ENCODE measurements around the gene PTH1R.

PTH1R gene

DNA sequence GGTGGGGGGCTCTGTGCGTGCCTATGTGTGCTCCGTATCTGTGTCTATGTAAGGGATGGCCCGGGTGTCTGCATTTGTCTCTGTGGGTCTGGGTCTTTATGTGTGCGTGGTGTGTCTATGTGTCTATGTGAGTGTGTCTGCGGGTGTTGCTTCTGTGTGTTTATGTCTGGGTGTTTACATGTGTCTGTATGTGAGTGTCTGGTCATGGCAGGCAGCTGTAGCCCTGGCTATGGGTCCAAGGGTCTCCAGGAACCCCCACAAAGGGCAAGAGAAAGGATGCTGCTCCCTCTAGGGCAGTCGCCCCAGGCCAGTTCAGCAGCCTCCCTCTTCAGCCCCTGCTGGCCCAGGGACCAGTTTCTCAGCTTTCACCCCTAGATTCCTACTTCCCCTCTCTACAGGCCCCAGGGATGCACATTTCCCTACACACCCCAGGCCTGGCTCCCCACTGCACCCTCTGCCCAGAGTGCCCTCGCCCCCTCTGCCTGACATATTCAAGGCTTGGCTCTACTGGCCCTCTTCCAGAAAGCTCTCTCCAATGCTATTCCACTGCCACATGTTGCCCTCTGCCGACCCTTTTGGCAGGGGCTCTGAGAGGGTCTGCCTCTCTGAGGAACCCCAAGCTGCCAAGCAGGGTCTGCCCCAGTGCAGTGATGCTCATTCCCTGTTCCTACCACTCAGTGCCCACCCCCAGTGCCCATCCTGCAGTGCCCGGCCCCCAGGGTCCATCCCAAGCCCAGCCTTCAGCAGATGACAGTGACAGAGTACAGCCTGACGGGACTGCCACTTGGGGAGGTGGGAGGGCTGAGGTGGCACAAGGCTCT is 13.2 kb upstream of the PTH1R start:
- DNase-seq (ENCODE audit: low spot score): no peak

DNA sequence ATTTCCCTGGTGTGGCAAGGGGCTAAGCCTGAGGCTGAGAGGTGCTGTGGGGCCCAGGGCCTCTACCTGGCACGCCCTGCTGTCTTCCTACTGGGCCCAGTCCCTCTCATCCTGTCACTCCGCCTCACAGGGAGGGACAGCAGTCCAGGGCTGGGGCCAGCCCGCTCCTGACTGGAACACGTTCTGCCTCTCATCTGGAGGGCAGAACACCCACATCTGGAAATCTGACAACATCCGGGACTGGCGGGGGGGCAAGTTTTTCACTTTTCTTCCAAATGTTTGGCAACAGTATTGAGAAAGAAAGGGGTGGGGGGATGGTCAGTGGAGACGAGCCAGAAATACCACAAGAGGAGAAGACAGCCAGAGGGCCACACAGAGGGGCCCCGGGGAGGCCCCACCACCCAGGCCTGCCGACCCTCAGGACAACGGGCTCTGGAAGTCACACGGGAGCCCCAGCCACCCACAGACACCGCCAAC is 12.5 kb upstream of the PTH1R start:
- no peak for DNase-seq (ENCODE audit: low spot score)

- no peak for DNase-seq (ENCODE audit: low spot score)
Observed at GRCh38 chr3:46865546-46865945, 12.0 kb upstream of the PTH1R start.

DNA sequence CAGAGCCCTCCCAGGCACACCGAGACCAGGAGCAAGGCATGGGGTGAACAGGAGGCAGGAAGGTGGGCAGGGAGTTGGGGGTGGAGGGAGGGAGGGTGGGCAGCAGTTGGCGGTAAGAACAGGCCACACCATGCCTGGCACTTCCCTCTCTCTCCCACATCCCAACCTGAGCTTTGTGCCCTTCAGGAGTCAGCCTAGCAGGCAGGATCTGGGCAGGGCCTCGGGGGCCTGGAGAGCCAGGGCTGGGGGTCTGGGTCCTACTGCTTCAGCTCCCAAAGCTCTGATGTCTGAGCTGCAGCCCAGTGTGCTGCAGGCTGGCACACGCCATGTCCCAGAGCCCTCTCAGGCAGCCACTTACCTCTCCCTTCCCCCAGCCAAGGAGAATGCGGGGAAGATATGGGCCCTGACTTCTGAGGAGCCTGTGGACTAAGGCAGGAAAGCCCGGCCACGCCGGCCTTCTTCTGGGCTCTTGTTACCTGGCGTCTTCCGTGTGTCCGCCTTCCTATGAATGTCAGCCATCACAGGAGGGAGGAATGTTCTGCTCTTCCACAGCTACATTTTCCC is 11.4 kb upstream of the PTH1R start:
- DNase-seq (ENCODE audit: low spot score): no peak

GRCh38 chr3:46866720-46867549 is 10.6 kb upstream of the PTH1R start:
- DNase-seq (ENCODE audit: low spot score): peak; percentile 86

DNA sequence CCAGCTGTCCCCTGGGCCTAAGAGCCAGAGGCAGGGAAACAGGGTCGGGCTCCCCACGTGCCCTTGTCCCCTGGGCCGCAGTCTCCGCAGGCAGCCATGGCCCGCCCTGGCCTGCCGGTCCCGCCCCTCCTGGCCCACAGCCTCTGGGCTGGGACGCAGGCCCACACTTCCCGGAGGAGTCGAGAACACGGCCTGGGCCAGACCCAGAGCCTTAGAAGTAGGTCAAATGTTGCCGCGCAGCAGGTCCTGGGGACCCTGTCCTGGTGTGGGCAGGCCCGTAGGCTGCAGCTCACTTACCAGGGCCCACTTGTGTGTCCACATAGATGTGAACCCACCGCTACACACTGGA is 10.0 kb upstream of the PTH1R start:
- no peak for DNase-seq (ENCODE audit: low spot score)

GRCh38 chr3:46868287-46868686 is 9.2 kb upstream of the PTH1R start:
- DNase-seq (ENCODE audit: low spot score): no peak

GRCh38 chr3:46868948-46869347 is 8.6 kb upstream of the PTH1R start:
- no peak for DNase-seq (ENCODE audit: low spot score)

- no peak for DNase-seq (ENCODE audit: low spot score)
Observed at GRCh38 chr3:46869440-46869839, 8.1 kb upstream of the PTH1R start.

DNA sequence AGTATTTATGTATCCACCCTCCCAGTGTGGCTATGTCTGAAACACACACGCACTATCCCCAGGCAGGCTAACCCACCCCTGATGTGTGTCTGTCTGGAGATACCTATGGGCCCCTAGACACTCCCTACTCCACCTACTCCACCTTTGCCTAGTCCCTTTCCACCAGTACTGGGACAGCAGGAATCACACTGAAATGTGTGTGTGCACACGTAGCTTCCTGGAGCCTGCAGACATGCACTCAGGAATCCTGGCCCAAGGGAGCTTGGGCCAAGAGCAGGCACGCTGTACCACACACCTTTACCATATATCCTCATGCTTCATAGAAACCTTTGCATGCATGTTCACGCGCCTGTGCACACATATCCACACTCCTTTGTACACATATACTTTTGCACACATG is 6.9 kb upstream of the PTH1R start:
- DNase-seq (ENCODE audit: low spot score): no peak

- no peak for DNase-seq (ENCODE audit: low spot score)
Observed at GRCh38 chr3:46871222-46871621, 6.3 kb upstream of the PTH1R start.

GRCh38 chr3:46873521-46873920 is 4.0 kb upstream of the PTH1R start:
- DNase-seq (ENCODE audit: low spot score): no peak

GRCh38 chr3:46874430-46874829 is 3.1 kb upstream of the PTH1R start:
- DNase-seq (ENCODE audit: low spot score): no peak

GRCh38 chr3:46875560-46875959 is 2.0 kb upstream of the PTH1R start:
- DNase-seq (ENCODE audit: low spot score): no peak

GRCh38 chr3:46876313-46877300 is 914 bp upstream of the PTH1R start:
- no peak for DNase-seq (ENCODE audit: low spot score)

DNA sequence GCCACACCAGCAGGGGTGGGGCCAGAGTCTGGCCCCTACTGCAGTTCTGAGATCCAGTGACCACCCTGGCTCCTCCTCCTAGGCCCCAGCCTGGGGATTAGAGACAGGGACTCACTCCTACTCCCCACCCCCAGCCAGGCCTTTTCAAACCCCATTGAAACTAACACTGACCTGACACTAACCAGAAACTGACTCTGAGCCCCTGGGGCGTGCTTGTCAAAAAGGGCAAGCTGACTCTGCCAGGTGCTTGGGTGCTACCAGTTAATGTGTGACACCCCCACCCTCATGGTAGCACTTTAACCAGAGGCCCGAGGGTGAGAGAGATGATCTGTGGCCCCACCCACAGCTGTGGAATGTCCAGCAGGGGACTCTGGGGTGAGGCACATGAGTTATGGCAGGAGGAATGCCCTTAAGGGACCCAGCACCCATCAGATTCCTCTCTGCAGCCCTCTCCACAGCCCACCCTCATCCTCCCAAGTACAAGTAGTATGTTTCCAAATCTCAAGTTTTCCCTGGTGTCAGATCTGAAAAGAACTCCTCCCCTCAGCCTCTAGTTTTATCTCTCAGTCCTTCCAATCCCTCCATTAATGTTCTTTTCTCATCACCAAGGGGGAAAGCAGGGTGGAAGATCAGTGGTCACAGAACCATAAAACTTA is 1.4 kb downstream of the PTH1R start:
- DNase-seq (ENCODE audit: low spot score): peak; percentile 85

- DNase-seq (ENCODE audit: low spot score): no peak
Observed at GRCh38 chr3:46880884-46881595, 3.5 kb downstream of the PTH1R start.

GRCh38 chr3:46881596-46882376 is 4.3 kb downstream of the PTH1R start:
- DNase-seq (ENCODE audit: low spot score): peak; percentile 70

GRCh38 chr3:46882377-46883053 is 5.0 kb downstream of the PTH1R start:
- DNase-seq (ENCODE audit: low spot score): no peak
